Measurements from ENCODE around the gene AMHR2. TPM values are rescaled to one million over a fixed set of nuclear protein-coding genes. Genes with fewer than 3 reads are reported as not detected.
"Not testable (repeated sequence)": the region's sequence is repeated elsewhere in the genome, so short reads cannot be mapped to it uniquely, and the experiment has no call there.

The AMHR2 gene
- total RNA-seq, 1 donor from 2014 or later: not detected

GRCh38 chr12:53431187-53431586 lies 7.5 kb downstream of the AMHR2 start:
- Histone ChIP-seq H3K9ac (ENCODE audit: low read length) (no peak overlapping the region), H3K4me2 (ENCODE audit: low read length) (peak overlapping the region; percentile 25), H3K27me3 (ENCODE audit: insufficient read depth, low read length) (no peaks in the 10 kb centered on the region), H3K4me3 (ENCODE audit: insufficient read depth, low read depth, low read length) (no peak overlapping the region), H3K27ac (ENCODE audit: low read depth, low read length) (no peak overlapping the region), H3K9me3 (ENCODE audit: insufficient read depth, low read depth, low read length) (no peaks in the 10 kb centered on the region), H4K20me1 (ENCODE audit: insufficient read depth, low read length) (no peaks in the 10 kb centered on the region), H3K79me2 (ENCODE audit: insufficient read depth, low read length) (no peaks in the 10 kb centered on the region), H3K4me1 (ENCODE audit: insufficient read depth, low read length) (peaks cover 13% of the 10 kb centered on the region), H2AFZ (ENCODE audit: low read depth, low read length) (peak overlapping the region; percentile 17), H3K36me3 (ENCODE audit: insufficient read depth, low read length) (no peaks in the 10 kb centered on the region)
- DNase-seq (ENCODE audit: low read depth) (no peak), FAIRE-seq (no peak)
- Mint-ChIP-seq H3K27ac (ENCODE audit: unreplicated experiment) (no peak overlapping the region), H3K9me3 (ENCODE audit: unreplicated experiment) (no peaks in the 10 kb centered on the region), H3K4me3 (ENCODE audit: unreplicated experiment) (no peak overlapping the region), H3K4me1 (ENCODE audit: low read depth, unreplicated experiment) (peaks cover 7% of the 10 kb centered on the region), H3K36me3 (ENCODE audit: low read depth, unreplicated experiment) (no peaks in the 10 kb centered on the region), H3K27me3 (ENCODE audit: low read depth, unreplicated experiment) (peaks cover 5% of the 10 kb centered on the region)
- TF ChIP-seq CTCF (IDR thresholded peaks at IDR 0.05; ENCODE audit: insufficient read depth, low read depth, low read length): no peak
- TF ChIP-seq EZH2 (IDR thresholded peaks at IDR 0.05; ENCODE audit: insufficient read depth, low read length): no peak

GRCh38 chr12:53435326-53435725 lies 11.7 kb downstream of the AMHR2 start:
- not testable (repeated sequence) for DNase-seq (ENCODE audit: low read depth); H3K36me3 Mint-ChIP-seq (ENCODE audit: low read depth, unreplicated experiment); H3K27ac ChIP-seq (ENCODE audit: low read depth, low read length); H3K4me1 Mint-ChIP-seq (ENCODE audit: low read depth, unreplicated experiment); H3K27ac Mint-ChIP-seq (ENCODE audit: unreplicated experiment); H3K4me3 Mint-ChIP-seq (ENCODE audit: unreplicated experiment); H3K36me3 ChIP-seq (ENCODE audit: insufficient read depth, low read length); H3K79me2 ChIP-seq (ENCODE audit: insufficient read depth, low read length); H3K9ac ChIP-seq (ENCODE audit: low read length); H3K27me3 Mint-ChIP-seq (ENCODE audit: low read depth, unreplicated experiment); FAIRE-seq; H3K27me3 ChIP-seq (ENCODE audit: insufficient read depth, low read length); H3K4me3 ChIP-seq (ENCODE audit: insufficient read depth, low read depth, low read length); H3K4me2 ChIP-seq (ENCODE audit: low read length); H3K4me1 ChIP-seq (ENCODE audit: insufficient read depth, low read length); H4K20me1 ChIP-seq (ENCODE audit: insufficient read depth, low read length); H3K9me3 Mint-ChIP-seq (ENCODE audit: unreplicated experiment); H2AFZ ChIP-seq (ENCODE audit: low read depth, low read length); H3K9me3 ChIP-seq (ENCODE audit: insufficient read depth, low read depth, low read length)

- H3K36me3 ChIP-seq (ENCODE audit: insufficient read depth, low read length); H3K4me3 Mint-ChIP-seq (ENCODE audit: unreplicated experiment); H3K4me3 ChIP-seq (ENCODE audit: insufficient read depth, low read depth, low read length); DNase-seq (ENCODE audit: low read depth); H3K27ac Mint-ChIP-seq (ENCODE audit: unreplicated experiment); H2AFZ ChIP-seq (ENCODE audit: low read depth, low read length); H3K4me1 ChIP-seq (ENCODE audit: insufficient read depth, low read length); H3K4me2 ChIP-seq (ENCODE audit: low read length); H3K27ac ChIP-seq (ENCODE audit: low read depth, low read length); H3K27me3 Mint-ChIP-seq (ENCODE audit: low read depth, unreplicated experiment); FAIRE-seq; H3K36me3 Mint-ChIP-seq (ENCODE audit: low read depth, unreplicated experiment); H3K27me3 ChIP-seq (ENCODE audit: insufficient read depth, low read length); H3K9ac ChIP-seq (ENCODE audit: low read length); H3K9me3 ChIP-seq (ENCODE audit: insufficient read depth, low read depth, low read length); H4K20me1 ChIP-seq (ENCODE audit: insufficient read depth, low read length); H3K9me3 Mint-ChIP-seq (ENCODE audit: unreplicated experiment): not testable (repeated sequence)
- peaks cover 14% of the 10 kb centered on the region for H3K4me1 Mint-ChIP-seq (ENCODE audit: low read depth, unreplicated experiment)
- peaks cover 23% of the 10 kb centered on the region for H3K79me2 ChIP-seq (ENCODE audit: insufficient read depth, low read length)
Observed at GRCh38 chr12:53439582-53439981, 15.9 kb downstream of the AMHR2 start.
